Liver (tissue), 3 donors: ENCODE measurements around the gene CEP295NL.

Source experiments
- FOXA1 ChIP-seq: IDR thresholded peaks from 2 replicates; pipeline ENCODE4 v1.6.1; 2016; ENCODE audit warnings: antibody characterized with exemption
- JUND ChIP-seq, 2 donors: IDR thresholded peaks; 2 replicates each; pipeline ENCODE4 v1.6.1; 2016; ENCODE audit warnings: antibody characterized with exemption in 2 of 2
- NR2F2 ChIP-seq: IDR thresholded peaks from 2 replicates; pipeline ENCODE4 v1.6.1; 2016; ENCODE audit warnings: antibody characterized with exemption
- RAD21 ChIP-seq, 2 donors: IDR thresholded peaks; 2 replicates each; pipeline ENCODE4 v1.6.1; 2016; ENCODE audit warnings: antibody characterized with exemption in 2 of 2, mild to moderate bottlenecking in 2 of 2
- TAF1 ChIP-seq: conservative IDR thresholded peaks from 2 replicates; pipeline ENCODE4 v1.6.1; 2016; ENCODE audit warnings: antibody characterized with exemption, mild to moderate bottlenecking
- YY1 ChIP-seq: IDR thresholded peaks from 2 replicates; pipeline ENCODE4 v1.6.1; 2016; ENCODE audit warnings: antibody characterized with exemption, mild to moderate bottlenecking
- TF ChIP-seq, protein P1 (sequence below): fragments of 150-350 bp; IDR thresholded peaks from 2 replicates; pipeline ENCODE4 v1.5.1; 2017; ENCODE audit warnings: improper control_type of control experiment, low read depth, low read length; ENCODE audit not compliant: missing input control
- TF ChIP-seq, protein P2 (sequence below): IDR thresholded peaks from 2 replicates; pipeline ENCODE4 v1.6.1; 2016; ENCODE audit warnings: antibody characterized with exemption
- TF ChIP-seq, protein P3 (sequence below): IDR thresholded peaks from 2 replicates; pipeline ENCODE4 v1.6.1; 2016; ENCODE audit warnings: antibody characterized with exemption
- TF ChIP-seq, protein P4 (sequence below): IDR thresholded peaks from 2 replicates; pipeline ENCODE4 v1.6.1; 2016; ENCODE audit warnings: antibody characterized with exemption
- donor health status: healthy.
- donor health status: healthy.

DNA sequence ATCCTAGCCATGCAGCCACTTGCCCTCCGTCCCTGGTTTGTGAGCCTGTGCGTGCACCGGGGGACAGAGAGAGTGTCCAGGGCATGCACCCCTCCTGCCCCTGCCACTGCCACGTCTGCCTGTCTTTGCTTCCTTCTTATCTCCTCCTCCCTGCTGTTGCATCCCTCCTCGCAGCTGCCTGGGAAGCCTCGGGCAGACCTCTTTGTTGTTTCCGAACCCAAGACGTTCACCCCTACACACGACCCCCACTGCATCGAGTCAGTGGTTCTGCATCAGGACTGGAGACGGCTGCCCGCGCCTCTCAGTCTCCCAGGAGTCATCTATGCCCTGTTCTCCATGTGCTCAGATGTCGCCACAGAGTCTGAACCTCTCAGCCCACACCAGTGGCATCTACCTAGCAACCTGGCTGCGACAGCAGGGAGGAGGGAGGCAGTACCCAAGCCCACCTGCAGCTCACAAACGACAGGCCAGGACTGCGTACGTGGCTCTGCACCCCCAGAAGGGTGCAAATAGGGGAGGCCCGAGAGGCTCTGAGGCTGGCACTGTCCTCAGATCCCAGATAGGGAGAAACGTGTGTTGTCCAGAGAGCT is 17.0 kb upstream of the CEP295NL start:
- TF ChIP-seq, protein P1, sequence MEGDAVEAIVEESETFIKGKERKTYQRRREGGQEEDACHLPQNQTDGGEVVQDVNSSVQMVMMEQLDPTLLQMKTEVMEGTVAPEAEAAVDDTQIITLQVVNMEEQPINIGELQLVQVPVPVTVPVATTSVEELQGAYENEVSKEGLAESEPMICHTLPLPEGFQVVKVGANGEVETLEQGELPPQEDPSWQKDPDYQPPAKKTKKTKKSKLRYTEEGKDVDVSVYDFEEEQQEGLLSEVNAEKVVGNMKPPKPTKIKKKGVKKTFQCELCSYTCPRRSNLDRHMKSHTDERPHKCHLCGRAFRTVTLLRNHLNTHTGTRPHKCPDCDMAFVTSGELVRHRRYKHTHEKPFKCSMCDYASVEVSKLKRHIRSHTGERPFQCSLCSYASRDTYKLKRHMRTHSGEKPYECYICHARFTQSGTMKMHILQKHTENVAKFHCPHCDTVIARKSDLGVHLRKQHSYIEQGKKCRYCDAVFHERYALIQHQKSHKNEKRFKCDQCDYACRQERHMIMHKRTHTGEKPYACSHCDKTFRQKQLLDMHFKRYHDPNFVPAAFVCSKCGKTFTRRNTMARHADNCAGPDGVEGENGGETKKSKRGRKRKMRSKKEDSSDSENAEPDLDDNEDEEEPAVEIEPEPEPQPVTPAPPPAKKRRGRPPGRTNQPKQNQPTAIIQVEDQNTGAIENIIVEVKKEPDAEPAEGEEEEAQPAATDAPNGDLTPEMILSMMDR = no peak
- TF ChIP-seq YY1 (no peak), TAF1 (no peak), RAD21 (IDR thresholded peaks at IDR 0.05) (no peak), JUND (IDR thresholded peaks at IDR 0.05) (no peak), FOXA1 (no peak), NR2F2 (no peak)
- TF ChIP-seq, protein P2, sequence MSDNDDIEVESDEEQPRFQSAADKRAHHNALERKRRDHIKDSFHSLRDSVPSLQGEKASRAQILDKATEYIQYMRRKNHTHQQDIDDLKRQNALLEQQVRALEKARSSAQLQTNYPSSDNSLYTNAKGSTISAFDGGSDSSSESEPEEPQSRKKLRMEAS = no peak
- TF ChIP-seq, protein P3, sequence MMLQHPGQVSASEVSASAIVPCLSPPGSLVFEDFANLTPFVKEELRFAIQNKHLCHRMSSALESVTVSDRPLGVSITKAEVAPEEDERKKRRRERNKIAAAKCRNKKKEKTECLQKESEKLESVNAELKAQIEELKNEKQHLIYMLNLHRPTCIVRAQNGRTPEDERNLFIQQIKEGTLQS = no peak
- TF ChIP-seq, protein P4, sequence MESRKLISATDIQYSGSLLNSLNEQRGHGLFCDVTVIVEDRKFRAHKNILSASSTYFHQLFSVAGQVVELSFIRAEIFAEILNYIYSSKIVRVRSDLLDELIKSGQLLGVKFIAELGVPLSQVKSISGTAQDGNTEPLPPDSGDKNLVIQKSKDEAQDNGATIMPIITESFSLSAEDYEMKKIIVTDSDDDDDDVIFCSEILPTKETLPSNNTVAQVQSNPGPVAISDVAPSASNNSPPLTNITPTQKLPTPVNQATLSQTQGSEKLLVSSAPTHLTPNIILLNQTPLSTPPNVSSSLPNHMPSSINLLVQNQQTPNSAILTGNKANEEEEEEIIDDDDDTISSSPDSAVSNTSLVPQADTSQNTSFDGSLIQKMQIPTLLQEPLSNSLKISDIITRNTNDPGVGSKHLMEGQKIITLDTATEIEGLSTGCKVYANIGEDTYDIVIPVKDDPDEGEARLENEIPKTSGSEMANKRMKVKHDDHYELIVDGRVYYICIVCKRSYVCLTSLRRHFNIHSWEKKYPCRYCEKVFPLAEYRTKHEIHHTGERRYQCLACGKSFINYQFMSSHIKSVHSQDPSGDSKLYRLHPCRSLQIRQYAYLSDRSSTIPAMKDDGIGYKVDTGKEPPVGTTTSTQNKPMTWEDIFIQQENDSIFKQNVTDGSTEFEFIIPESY = no peak
